HepG2 (cell line): ENCODE results near the gene DYNC1LI1. TPM values are rescaled to one million over a fixed set of nuclear protein-coding genes. Genes with fewer than 3 reads are reported as not detected.

Experiments used
- ATAD3A ChIP-seq: sonication (generic); formaldehyde crosslinking; IDR thresholded peaks from 2 replicates; pipeline ENCODE4 v1.4.0; 2020; ENCODE audit warnings: missing genetic modification reagents
- CBX2 ChIP-seq, 2 experiments: fragments of 200-600 bp in 1 of 2; sonication (generic); formaldehyde crosslinking in 1 of 2; IDR thresholded peaks; 2 replicates each; pipeline versions ENCODE4 v1.7.0 to v1.8.1; 2018 to 2022; ENCODE audit warnings: low read depth in 2 of 2, low read length in 1 of 2, mild to moderate bottlenecking in 1 of 2, missing genetic modification reagents in 1 of 2
- ELF4 ChIP-seq: sonication (generic); formaldehyde crosslinking; IDR thresholded peaks from 2 replicates; pipeline ENCODE4 v1.5.0; 2020; ENCODE audit warnings: missing genetic modification reagents, mild to moderate bottlenecking, moderate library complexity, borderline replicate concordance
- GATA4 ChIP-seq: sonication (generic); IDR thresholded peaks from 2 replicates; pipeline ENCODE4 v1.6.1; 2016; ENCODE audit warnings: antibody characterized with exemption, low read depth, borderline replicate concordance
- GPN1 ChIP-seq: sonication (generic); formaldehyde crosslinking; IDR thresholded peaks from 2 replicates; pipeline ENCODE4 v1.5.1; 2020; ENCODE audit warnings: missing genetic modification reagents, borderline replicate concordance
- GZF1 ChIP-seq: sonication (generic); formaldehyde crosslinking; IDR thresholded peaks from 2 replicates; pipeline ENCODE4 v1.5.1; 2020; ENCODE audit warnings: mild to moderate bottlenecking, missing genetic modification reagents
- HDAC1 ChIP-seq: sonication (generic); formaldehyde crosslinking; IDR thresholded peaks from 2 replicates; pipeline ENCODE4 v1.5.1; 2020; ENCODE audit warnings: mild to moderate bottlenecking, missing genetic modification reagents
- KDM1A ChIP-seq: IDR thresholded peaks from 2 replicates; pipeline ENCODE4 v1.6.1; 2016; ENCODE audit warnings: missing compliant biosample characterization
- MATR3 ChIP-seq: sonication (generic); formaldehyde crosslinking; IDR thresholded peaks from 2 replicates; pipeline ENCODE4 v1.4.0; 2020; ENCODE audit warnings: missing genetic modification reagents
- MED1 ChIP-seq: sonication (generic); formaldehyde crosslinking; IDR thresholded peaks from 2 replicates; pipeline ENCODE4 v1.4.0; 2020; ENCODE audit warnings: missing genetic modification reagents
- PAXIP1 ChIP-seq: sonication (generic); formaldehyde crosslinking; conservative IDR thresholded peaks from 2 replicates; pipeline ENCODE4 v1.4.0; 2020; ENCODE audit warnings: mild to moderate bottlenecking, missing genetic modification reagents, moderate library complexity
- PCBP1 ChIP-seq: fragments of 200-400 bp; formaldehyde crosslinking; IDR thresholded peaks from 2 replicates; pipeline ENCODE4 v1.6.1; 2017; ENCODE audit warnings: mild to moderate bottlenecking, low read depth, low read length, borderline replicate concordance
- RBM39 ChIP-seq: fragments of 200-400 bp; formaldehyde crosslinking; IDR thresholded peaks from one replicate; pipeline ENCODE4 v1.6.1; 2018; ENCODE audit warnings: antibody characterized with exemption, mild to moderate bottlenecking, low read depth, low read length; ENCODE audit not compliant: poor library complexity, severe bottlenecking
- ZFP1 ChIP-seq: IDR thresholded peaks from 2 replicates; pipeline ENCODE4 v1.6.1; 2016
- ZNF124 ChIP-seq: sonication (generic); formaldehyde crosslinking; IDR thresholded peaks from 2 replicates; pipeline ENCODE4 v1.4.0; 2020; ENCODE audit warnings: missing genetic modification reagents
- ZNF326 ChIP-seq: sonication (generic); formaldehyde crosslinking; IDR thresholded peaks from 2 replicates; pipeline ENCODE4 v1.4.0; 2020; ENCODE audit warnings: missing genetic modification reagents, borderline replicate concordance
- ZNF331 ChIP-seq: sonication (generic); formaldehyde crosslinking; IDR thresholded peaks from 2 replicates; pipeline ENCODE4 v1.4.0; 2020; ENCODE audit warnings: missing genetic modification reagents
- ZNF724P ChIP-seq: sonication (generic); formaldehyde crosslinking; IDR thresholded peaks from 2 replicates; pipeline ENCODE4 v1.8.0; 2022; ENCODE audit warnings: missing genetic modification reagents, borderline replicate concordance
- ZNF780A ChIP-seq: sonication (generic); formaldehyde crosslinking; IDR thresholded peaks from 2 replicates; pipeline ENCODE4 v1.8.0; 2022; ENCODE audit warnings: mild to moderate bottlenecking, missing genetic modification reagents, moderate library complexity
- polyA plus RNA-seq, 8 experiments: library from polyadenylated mRNA; depleted of rRNA in 3 of 8; stranded (reverse) in 7 of 8; unstranded in 1 of 8; fragments of >200 nt; fragmentation: Illumina TruSeq in 4 of 8; extraction: Trizol in 4 of 8; gene quantifications; 2 replicates each; pipeline versions ENCODE4 v1.2.1 to v1.2.3, GENCODE V29; 2011 to 2016; ENCODE audit warnings: low read depth in 4 of 8, missing spikeins in 1 of 8, mixed read lengths in 1 of 8; ENCODE audit not compliant: insufficient read depth in 1 of 8
- total RNA-seq, 5 experiments: library from RNA; depleted of rRNA; stranded (reverse); fragments of >200 nt; fragmentation: Illumina TruSeq; extraction: Trizol; gene quantifications; 2 replicates each; pipeline ENCODE4 v1.2.3, GENCODE V29; 2016; ENCODE audit warnings: low read depth in 1 of 5
- TF ChIP-seq, protein P1 (sequence below): fragments of 450-650 bp; IDR thresholded peaks from 2 replicates; pipeline ENCODE4 v1.6.1; 2017; ENCODE audit warnings: mild to moderate bottlenecking
- TF ChIP-seq, protein P2 (sequence below), 2 experiments: sonication (generic) in 1 of 2; formaldehyde crosslinking in 1 of 2; IDR thresholded peaks; 2 replicates each; pipeline versions ENCODE4 v1.5.1 to v1.6.1; 2011 to 2020; ENCODE audit warnings: borderline replicate concordance in 1 of 2, low read depth in 1 of 2, low read length in 1 of 2, mild to moderate bottlenecking in 1 of 2, missing genetic modification reagents in 1 of 2, moderate library complexity in 1 of 2

DYNC1LI1 gene
- total and polyA plus RNA-seq, 2 of the 13 experiments (the other 11 are each of a cell fraction or from before 2014, with no cell fraction given): 13.4 to 37.1 TPM

GRCh38 chr3:32570421-32571191, at the start of gene DYNC1LI1 (continued):
- TF ChIP-seq PCBP1 (no peak), ELF4 (CRISPR knock-in tag) (no peak), GATA4 (0 out of 2 replicates have a peak, but pooled peaks have one; percentile 3), KDM1A (no peak), ZNF326 (no peak), HDAC1 (CRISPR knock-in tag) (peak; percentile 50), ZNF331 (CRISPR knock-in tag) (peak; percentile 53; the same call in 1 of the 2 replicates), RBM39 (no peak), ZFP1 (no peak), PAXIP1 (peak; percentile 25; the same call in 1 of the 2 replicates), GZF1 (no peak), ZNF124 (no peak; the same call in 1 of the 2 replicates), ZNF780A (CRISPR knock-in tag) (0 out of 2 replicates have a peak, but pooled peaks have one; percentile 66), MED1 (no peak; the same call in none of the 2 replicates), GPN1 (CRISPR knock-in tag) (0 out of 2 replicates have a peak, but pooled peaks have one; percentile 40), CBX2 (IDR thresholded peaks at IDR 0.05; ENCODE audit: low read depth, low read length) (no peak), CBX2 (CRISPR knock-in tag; IDR thresholded peaks at IDR 0.05; ENCODE audit: low read depth) (no peak), MATR3 (CRISPR knock-in tag) (no peak), ATAD3A (CRISPR knock-in tag) (no peak), ZNF724P (CRISPR knock-in tag) (no peak; the same call in none of the 2 replicates)
- TF ChIP-seq, protein P1, sequence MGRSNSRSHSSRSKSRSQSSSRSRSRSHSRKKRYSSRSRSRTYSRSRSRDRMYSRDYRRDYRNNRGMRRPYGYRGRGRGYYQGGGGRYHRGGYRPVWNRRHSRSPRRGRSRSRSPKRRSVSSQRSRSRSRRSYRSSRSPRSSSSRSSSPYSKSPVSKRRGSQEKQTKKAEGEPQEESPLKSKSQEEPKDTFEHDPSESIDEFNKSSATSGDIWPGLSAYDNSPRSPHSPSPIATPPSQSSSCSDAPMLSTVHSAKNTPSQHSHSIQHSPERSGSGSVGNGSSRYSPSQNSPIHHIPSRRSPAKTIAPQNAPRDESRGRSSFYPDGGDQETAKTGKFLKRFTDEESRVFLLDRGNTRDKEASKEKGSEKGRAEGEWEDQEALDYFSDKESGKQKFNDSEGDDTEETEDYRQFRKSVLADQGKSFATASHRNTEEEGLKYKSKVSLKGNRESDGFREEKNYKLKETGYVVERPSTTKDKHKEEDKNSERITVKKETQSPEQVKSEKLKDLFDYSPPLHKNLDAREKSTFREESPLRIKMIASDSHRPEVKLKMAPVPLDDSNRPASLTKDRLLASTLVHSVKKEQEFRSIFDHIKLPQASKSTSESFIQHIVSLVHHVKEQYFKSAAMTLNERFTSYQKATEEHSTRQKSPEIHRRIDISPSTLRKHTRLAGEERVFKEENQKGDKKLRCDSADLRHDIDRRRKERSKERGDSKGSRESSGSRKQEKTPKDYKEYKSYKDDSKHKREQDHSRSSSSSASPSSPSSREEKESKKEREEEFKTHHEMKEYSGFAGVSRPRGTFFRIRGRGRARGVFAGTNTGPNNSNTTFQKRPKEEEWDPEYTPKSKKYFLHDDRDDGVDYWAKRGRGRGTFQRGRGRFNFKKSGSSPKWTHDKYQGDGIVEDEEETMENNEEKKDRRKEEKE: no peak
- TF ChIP-seq, protein P2, sequence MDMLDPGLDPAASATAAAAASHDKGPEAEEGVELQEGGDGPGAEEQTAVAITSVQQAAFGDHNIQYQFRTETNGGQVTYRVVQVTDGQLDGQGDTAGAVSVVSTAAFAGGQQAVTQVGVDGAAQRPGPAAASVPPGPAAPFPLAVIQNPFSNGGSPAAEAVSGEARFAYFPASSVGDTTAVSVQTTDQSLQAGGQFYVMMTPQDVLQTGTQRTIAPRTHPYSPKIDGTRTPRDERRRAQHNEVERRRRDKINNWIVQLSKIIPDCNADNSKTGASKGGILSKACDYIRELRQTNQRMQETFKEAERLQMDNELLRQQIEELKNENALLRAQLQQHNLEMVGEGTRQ (IDR thresholded peaks at IDR 0.05; ENCODE audit: low read depth, low read length): no peak
- TF ChIP-seq, protein P2 (CRISPR knock-in tag; IDR thresholded peaks at IDR 0.05; ENCODE audit: borderline replicate concordance): no peak
